Lower leg skin (tissue), 3 donors: ENCODE data around the gene CSRP2.

Experiments used
- POLR2A ChIP-seq, 2 donors: fragments of 450-650 bp; IDR thresholded peaks; one replicate each; pipeline ENCODE4 v1.6.1; 2016 to 2017; ENCODE audit warnings: antibody characterized with exemption in 2 of 2, mild to moderate bottlenecking in 1 of 2, moderate library complexity in 1 of 2
- TF ChIP-seq, protein P1 (sequence below), 3 donors: fragments of 450-650 bp; IDR thresholded peaks; one replicate each; pipeline ENCODE4 v1.5.1; 2016; ENCODE audit warnings: antibody characterized with exemption in 3 of 3, mild to moderate bottlenecking in 3 of 3, moderate library complexity in 2 of 3

- TF ChIP-seq POLR2A (IDR thresholded peaks at IDR 0.05): no peak
- TF ChIP-seq, protein P1, sequence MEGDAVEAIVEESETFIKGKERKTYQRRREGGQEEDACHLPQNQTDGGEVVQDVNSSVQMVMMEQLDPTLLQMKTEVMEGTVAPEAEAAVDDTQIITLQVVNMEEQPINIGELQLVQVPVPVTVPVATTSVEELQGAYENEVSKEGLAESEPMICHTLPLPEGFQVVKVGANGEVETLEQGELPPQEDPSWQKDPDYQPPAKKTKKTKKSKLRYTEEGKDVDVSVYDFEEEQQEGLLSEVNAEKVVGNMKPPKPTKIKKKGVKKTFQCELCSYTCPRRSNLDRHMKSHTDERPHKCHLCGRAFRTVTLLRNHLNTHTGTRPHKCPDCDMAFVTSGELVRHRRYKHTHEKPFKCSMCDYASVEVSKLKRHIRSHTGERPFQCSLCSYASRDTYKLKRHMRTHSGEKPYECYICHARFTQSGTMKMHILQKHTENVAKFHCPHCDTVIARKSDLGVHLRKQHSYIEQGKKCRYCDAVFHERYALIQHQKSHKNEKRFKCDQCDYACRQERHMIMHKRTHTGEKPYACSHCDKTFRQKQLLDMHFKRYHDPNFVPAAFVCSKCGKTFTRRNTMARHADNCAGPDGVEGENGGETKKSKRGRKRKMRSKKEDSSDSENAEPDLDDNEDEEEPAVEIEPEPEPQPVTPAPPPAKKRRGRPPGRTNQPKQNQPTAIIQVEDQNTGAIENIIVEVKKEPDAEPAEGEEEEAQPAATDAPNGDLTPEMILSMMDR (IDR thresholded peaks at IDR 0.05): no peak
Observed at GRCh38 chr12:76860256-76860655, 18.6 kb downstream of the CSRP2 start.
